ENCODE results near the gene RBBP8NL. TPM values are rescaled to one million over a fixed set of nuclear protein-coding genes. Genes with fewer than 3 reads are reported as not detected.

Gene RBBP8NL
- total and polyA plus RNA-seq, 4 donors = 0.21 to 1.3 (median 1.1) TPM

GRCh38 chr20:62404761-62405107, 22.6 kb downstream of the RBBP8NL start:
- no peak overlapping the region for H3K27ac ChIP-seq (ENCODE audit: low read depth in 1 of 2, low read length in 1 of 2)
- no peaks in the 10 kb centered on the region for H3K27me3 ChIP-seq (ENCODE audit: control insufficient read depth in 3 of 3, insufficient read depth in 3 of 3, low read length in 2 of 3)
- H3K9ac ChIP-seq (ENCODE audit: insufficient read depth in 1 of 2, low read length in 2 of 2) = no peak overlapping the region
- DNase-seq (no peak), ATAC-seq (ENCODE audit: insufficient read depth, low FRiP score) (no peak)
- no peaks in the 10 kb centered on the region for H3K9me3 ChIP-seq (ENCODE audit: control insufficient read depth in 4 of 4, insufficient read depth in 3 of 4, low read length in 3 of 4)
- TF ChIP-seq, protein P1, sequence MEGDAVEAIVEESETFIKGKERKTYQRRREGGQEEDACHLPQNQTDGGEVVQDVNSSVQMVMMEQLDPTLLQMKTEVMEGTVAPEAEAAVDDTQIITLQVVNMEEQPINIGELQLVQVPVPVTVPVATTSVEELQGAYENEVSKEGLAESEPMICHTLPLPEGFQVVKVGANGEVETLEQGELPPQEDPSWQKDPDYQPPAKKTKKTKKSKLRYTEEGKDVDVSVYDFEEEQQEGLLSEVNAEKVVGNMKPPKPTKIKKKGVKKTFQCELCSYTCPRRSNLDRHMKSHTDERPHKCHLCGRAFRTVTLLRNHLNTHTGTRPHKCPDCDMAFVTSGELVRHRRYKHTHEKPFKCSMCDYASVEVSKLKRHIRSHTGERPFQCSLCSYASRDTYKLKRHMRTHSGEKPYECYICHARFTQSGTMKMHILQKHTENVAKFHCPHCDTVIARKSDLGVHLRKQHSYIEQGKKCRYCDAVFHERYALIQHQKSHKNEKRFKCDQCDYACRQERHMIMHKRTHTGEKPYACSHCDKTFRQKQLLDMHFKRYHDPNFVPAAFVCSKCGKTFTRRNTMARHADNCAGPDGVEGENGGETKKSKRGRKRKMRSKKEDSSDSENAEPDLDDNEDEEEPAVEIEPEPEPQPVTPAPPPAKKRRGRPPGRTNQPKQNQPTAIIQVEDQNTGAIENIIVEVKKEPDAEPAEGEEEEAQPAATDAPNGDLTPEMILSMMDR (IDR thresholded peaks at IDR 0.05; ENCODE audit: control extremely low read depth, extremely low read depth) = no peak
- peaks cover 0 to 9% (median 4%) of the 10 kb centered on the region in 4 donors for H3K36me3 ChIP-seq (ENCODE audit: control insufficient read depth in 4 of 4, insufficient read depth in 4 of 4, low read length in 4 of 4)
- 89 to 96% methylated on average over 11 to 12 of the region's 12 CpGs for WGBS, 2 donors
- H3K4me1 ChIP-seq (ENCODE audit: control insufficient read depth in 5 of 5, insufficient read depth in 5 of 5, low read length in 5 of 5) = peaks cover 0 to 41% (median 4%) of the 10 kb centered on the region in 5 donors
- no peak overlapping the region for H3K4me3 ChIP-seq

- ATAC-seq (ENCODE audit: insufficient read depth, low FRiP score) = no peak
- Histone ChIP-seq H3K27me3 (ENCODE audit: control insufficient read depth in 3 of 3, insufficient read depth in 3 of 3, low read length in 2 of 3) (no peaks in the 10 kb centered on the region), H3K4me3 (no peak overlapping the region), H3K27ac (ENCODE audit: low read depth in 1 of 2, low read length in 1 of 2) (no peak overlapping the region), H3K36me3 (ENCODE audit: control insufficient read depth in 4 of 4, insufficient read depth in 4 of 4, low read length in 4 of 4) (peaks cover 0 to 9% (median 4%) of the 10 kb centered on the region in 4 donors), H3K4me1 (ENCODE audit: control insufficient read depth in 5 of 5, insufficient read depth in 5 of 5, low read length in 5 of 5) (peaks cover 0 to 39% (median 4%) of the 10 kb centered on the region in 5 donors), H3K9ac (ENCODE audit: insufficient read depth in 1 of 2, low read length in 2 of 2) (no peak overlapping the region), H3K9me3 (ENCODE audit: control insufficient read depth in 4 of 4, insufficient read depth in 3 of 4, low read length in 3 of 4) (no peaks in the 10 kb centered on the region)
- TF ChIP-seq, protein P1 (IDR thresholded peaks at IDR 0.05; ENCODE audit: control extremely low read depth, extremely low read depth) = no peak
- WGBS, 2 donors = 93 to 99% methylated on average over 9 of the region's 9 CpGs
- no peak for DNase-seq
Measured at GRCh38 chr20:62404112-62404665, 23.1 kb downstream of the RBBP8NL start.

- DNase-seq = no peak
- no peak for ATAC-seq (ENCODE audit: insufficient read depth, low FRiP score)
- no peak overlapping the region for H3K4me3 ChIP-seq
- peaks cover 0 to 9% (median 4%) of the 10 kb centered on the region in 4 donors for H3K36me3 ChIP-seq (ENCODE audit: control insufficient read depth in 4 of 4, insufficient read depth in 4 of 4, low read length in 4 of 4)
- no peaks in the 10 kb centered on the region for H3K27me3 ChIP-seq (ENCODE audit: control insufficient read depth in 3 of 3, insufficient read depth in 3 of 3, low read length in 2 of 3)
- peaks cover 0 to 31% (median 4%) of the 10 kb centered on the region in 5 donors for H3K4me1 ChIP-seq (ENCODE audit: control insufficient read depth in 5 of 5, insufficient read depth in 5 of 5, low read length in 5 of 5)
- WGBS, 2 donors = 86 to 92% methylated on average over 13 of the region's 13 CpGs
- H3K9ac ChIP-seq (ENCODE audit: insufficient read depth in 1 of 2, low read length in 2 of 2) = no peak overlapping the region
- TF ChIP-seq, protein P1 (IDR thresholded peaks at IDR 0.05; ENCODE audit: control extremely low read depth, extremely low read depth) = no peak
- H3K9me3 ChIP-seq (ENCODE audit: control insufficient read depth in 4 of 4, insufficient read depth in 3 of 4, low read length in 3 of 4) = no peaks in the 10 kb centered on the region
- H3K27ac ChIP-seq (ENCODE audit: low read depth in 1 of 2, low read length in 1 of 2) = no peak overlapping the region
Measured at GRCh38 chr20:62403331-62403730, 24.0 kb downstream of the RBBP8NL start.

Data from lung (tissue), 12 donors.